OCI-LY1 (cell line): ENCODE results near the gene UBAC1.

Source experiments
- H2AFZ ChIP-seq: fragments of 200-600 bp; sonication (generic), shearing (Covaris generic); 2 replicates; pipeline ENCODE4 v1.6.0; 2014; ENCODE audit warnings: antibody characterized with exemption, mild to moderate bottlenecking, low read length
- H3F3A ChIP-seq: fragments of 200-600 bp; sonication (generic), shearing (Covaris generic); 2 replicates; pipeline ENCODE4 v1.6.0; 2014; ENCODE audit warnings: mild to moderate bottlenecking, antibody characterized with exemption, low read length, moderate library complexity; ENCODE audit not compliant: insufficient read depth
- H3K27ac ChIP-seq: fragments of 200-600 bp; sonication (generic); 2 replicates; pipeline ENCODE4 v1.5.1; 2014; ENCODE audit warnings: low read length, mixed run types, mild to moderate bottlenecking, low read depth; ENCODE audit not compliant: poor library complexity, severe bottlenecking
- H3K27me3 ChIP-seq: fragments of 200-600 bp; sonication (generic); 2 replicates; pipeline ENCODE4 v1.6.0; 2014; ENCODE audit warnings: antibody characterized with exemption, mild to moderate bottlenecking, low read length, moderate library complexity; ENCODE audit not compliant: insufficient read depth
- H3K36me3 ChIP-seq: fragments of 200-600 bp; sonication (generic); 2 replicates; pipeline ENCODE4 v1.6.1; 2014; ENCODE audit warnings: mild to moderate bottlenecking, antibody characterized with exemption, low read length, moderate library complexity, mixed read lengths; ENCODE audit not compliant: insufficient read depth
- H3K4me1 ChIP-seq: fragments of 200-600 bp; sonication (generic); 2 replicates; pipeline ENCODE4 v1.5.1; 2014; ENCODE audit warnings: mild to moderate bottlenecking, low read length, moderate library complexity; ENCODE audit not compliant: insufficient read depth, severe bottlenecking
- H3K4me2 ChIP-seq: fragments of 200-600 bp; sonication (generic), shearing (Covaris generic); 2 replicates; pipeline ENCODE4 v1.6.1; 2014; ENCODE audit warnings: low read length
- H3K4me3 ChIP-seq: fragments of 200-600 bp; sonication (generic); 2 replicates; pipeline ENCODE4 v1.5.1; 2014; ENCODE audit warnings: low read length, low read depth, mild to moderate bottlenecking, mixed read lengths; ENCODE audit not compliant: poor library complexity, severe bottlenecking
- H3K79me2 ChIP-seq: fragments of 200-600 bp; shearing (Covaris generic); 2 replicates; pipeline ENCODE4 v1.6.1; 2016; ENCODE audit warnings: mixed run types, low read length, mixed read lengths; ENCODE audit not compliant: insufficient read depth
- H3K9ac ChIP-seq: fragments of 200-600 bp; sonication (generic), shearing (Covaris generic); 2 replicates; pipeline ENCODE4 v1.6.1; 2014; ENCODE audit warnings: mild to moderate bottlenecking, low read length, mixed read lengths
- H3K9me2 ChIP-seq: fragments of 200-600 bp; sonication (generic), shearing (Covaris generic); 2 replicates; pipeline ENCODE4 v1.6.1; 2014; ENCODE audit warnings: low read depth, mild to moderate bottlenecking, low read length, mixed read lengths
- H3K9me3 ChIP-seq: fragments of 200-600 bp; shearing (Covaris generic); 2 replicates; pipeline ENCODE4 v1.6.1; 2014; ENCODE audit warnings: low read length, mixed read lengths
- H4K20me1 ChIP-seq: fragments of 200-600 bp; sonication (generic), shearing (Covaris generic); 2 replicates; pipeline ENCODE4 v1.6.0; 2016; ENCODE audit warnings: mild to moderate bottlenecking, low read length; ENCODE audit not compliant: insufficient read depth
- EZH2 ChIP-seq: fragments of 200-600 bp; sonication (generic), shearing (Covaris generic); IDR thresholded peaks from 2 replicates; pipeline ENCODE4 v1.8.0; 2017; ENCODE audit warnings: borderline replicate concordance, mixed run types, mild to moderate bottlenecking, antibody characterized with exemption, low read length, moderate library complexity, mixed read lengths
- TF ChIP-seq, protein P1 (sequence below): fragments of 200-600 bp; sonication (generic), shearing (Covaris generic); IDR thresholded peaks from 2 replicates; pipeline ENCODE4 v1.5.1; 2017; ENCODE audit warnings: mild to moderate bottlenecking, antibody characterized with exemption, low read length, moderate library complexity, mixed read lengths

Gene UBAC1

DNA sequence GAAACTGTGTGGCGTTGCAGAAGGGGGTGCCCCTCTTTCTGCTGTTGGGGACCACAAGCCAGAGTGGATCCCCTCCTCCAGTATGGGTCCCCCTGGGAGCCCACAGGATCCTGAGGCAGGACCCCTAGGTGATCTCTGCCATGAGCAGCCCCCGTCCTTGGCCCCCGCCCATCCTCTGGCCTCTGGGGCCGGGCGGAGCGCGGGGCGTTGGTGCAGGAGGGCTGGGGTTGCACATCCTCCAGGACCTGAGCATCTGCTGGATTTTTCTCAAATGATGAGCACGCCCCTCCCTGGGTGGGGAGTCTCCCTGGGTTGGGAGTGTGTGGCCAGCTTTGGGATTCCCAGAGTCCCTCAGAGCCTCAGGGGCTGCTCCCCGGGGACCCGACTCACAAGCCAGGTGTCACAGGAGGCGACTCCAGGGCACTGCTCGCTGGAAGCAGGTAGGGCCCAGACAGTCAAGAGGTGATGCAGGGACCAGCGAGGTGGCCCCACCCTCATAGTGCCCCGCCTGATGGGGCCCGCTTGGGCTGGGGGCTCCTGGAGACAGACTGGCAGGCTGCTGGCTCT, 26.7 kb upstream of the UBAC1 start:
- no peak overlapping the region for H3K9ac ChIP-seq
- H3K27me3 ChIP-seq = 0 out of 2 replicates have a peak, but pooled peaks cover 5% of the 10 kb centered on the region
- no peak overlapping the region for H3K4me2 ChIP-seq
- peaks cover 14% of the 10 kb centered on the region for H3K4me1 ChIP-seq
- H3K79me2 ChIP-seq = no peaks in the 10 kb centered on the region
- no peak overlapping the region for H3K4me3 ChIP-seq
- H4K20me1 ChIP-seq = no peaks in the 10 kb centered on the region
- no peaks in the 10 kb centered on the region for H3F3A ChIP-seq
- no peaks in the 10 kb centered on the region for H3K9me2 ChIP-seq
- H3K9me3 ChIP-seq = no peaks in the 10 kb centered on the region
- H2AFZ ChIP-seq = no peak overlapping the region
- TF ChIP-seq EZH2 = no peak
- TF ChIP-seq, protein P1, sequence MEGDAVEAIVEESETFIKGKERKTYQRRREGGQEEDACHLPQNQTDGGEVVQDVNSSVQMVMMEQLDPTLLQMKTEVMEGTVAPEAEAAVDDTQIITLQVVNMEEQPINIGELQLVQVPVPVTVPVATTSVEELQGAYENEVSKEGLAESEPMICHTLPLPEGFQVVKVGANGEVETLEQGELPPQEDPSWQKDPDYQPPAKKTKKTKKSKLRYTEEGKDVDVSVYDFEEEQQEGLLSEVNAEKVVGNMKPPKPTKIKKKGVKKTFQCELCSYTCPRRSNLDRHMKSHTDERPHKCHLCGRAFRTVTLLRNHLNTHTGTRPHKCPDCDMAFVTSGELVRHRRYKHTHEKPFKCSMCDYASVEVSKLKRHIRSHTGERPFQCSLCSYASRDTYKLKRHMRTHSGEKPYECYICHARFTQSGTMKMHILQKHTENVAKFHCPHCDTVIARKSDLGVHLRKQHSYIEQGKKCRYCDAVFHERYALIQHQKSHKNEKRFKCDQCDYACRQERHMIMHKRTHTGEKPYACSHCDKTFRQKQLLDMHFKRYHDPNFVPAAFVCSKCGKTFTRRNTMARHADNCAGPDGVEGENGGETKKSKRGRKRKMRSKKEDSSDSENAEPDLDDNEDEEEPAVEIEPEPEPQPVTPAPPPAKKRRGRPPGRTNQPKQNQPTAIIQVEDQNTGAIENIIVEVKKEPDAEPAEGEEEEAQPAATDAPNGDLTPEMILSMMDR = no peak
- H3K27ac ChIP-seq = no peak overlapping the region
- no peaks in the 10 kb centered on the region for H3K36me3 ChIP-seq

DNA sequence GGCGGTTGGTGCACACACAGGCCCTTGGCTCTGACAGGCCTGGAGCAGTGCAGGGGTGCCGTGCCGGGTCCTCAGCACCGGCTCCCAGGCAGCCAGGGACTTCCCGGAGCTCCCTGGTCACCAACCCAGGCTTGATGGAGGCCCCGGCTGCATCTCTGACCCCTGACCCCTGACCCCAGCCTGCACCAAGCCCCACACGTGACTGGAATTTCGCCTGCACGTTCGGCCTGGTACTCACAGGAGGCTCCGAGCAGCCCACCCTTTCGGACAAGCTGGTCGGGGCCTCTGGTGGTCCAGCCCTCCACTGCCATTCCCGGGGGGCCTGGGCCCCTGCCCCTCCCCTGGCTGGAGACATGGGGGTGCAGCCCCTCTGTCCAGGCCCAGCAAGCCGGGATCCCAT, 25.4 kb upstream of the UBAC1 start:
- no peak overlapping the region for H3K9ac ChIP-seq
- no peak overlapping the region for H2AFZ ChIP-seq
- H3K27ac ChIP-seq = no peak overlapping the region
- no peak overlapping the region for H3K4me3 ChIP-seq
- no peaks in the 10 kb centered on the region for H3K79me2 ChIP-seq
- 0 out of 2 replicates have a peak, but pooled peaks cover 5% of the 10 kb centered on the region for H3K27me3 ChIP-seq
- no peak overlapping the region for H3K4me2 ChIP-seq
- no peaks in the 10 kb centered on the region for H3K9me2 ChIP-seq
- no peaks in the 10 kb centered on the region for H3F3A ChIP-seq
- no peaks in the 10 kb centered on the region for H4K20me1 ChIP-seq
- H3K36me3 ChIP-seq = no peaks in the 10 kb centered on the region
- H3K9me3 ChIP-seq = no peaks in the 10 kb centered on the region
- no peak for TF ChIP-seq EZH2
- TF ChIP-seq, protein P1 = no peak
- peaks cover 5% of the 10 kb centered on the region for H3K4me1 ChIP-seq

DNA sequence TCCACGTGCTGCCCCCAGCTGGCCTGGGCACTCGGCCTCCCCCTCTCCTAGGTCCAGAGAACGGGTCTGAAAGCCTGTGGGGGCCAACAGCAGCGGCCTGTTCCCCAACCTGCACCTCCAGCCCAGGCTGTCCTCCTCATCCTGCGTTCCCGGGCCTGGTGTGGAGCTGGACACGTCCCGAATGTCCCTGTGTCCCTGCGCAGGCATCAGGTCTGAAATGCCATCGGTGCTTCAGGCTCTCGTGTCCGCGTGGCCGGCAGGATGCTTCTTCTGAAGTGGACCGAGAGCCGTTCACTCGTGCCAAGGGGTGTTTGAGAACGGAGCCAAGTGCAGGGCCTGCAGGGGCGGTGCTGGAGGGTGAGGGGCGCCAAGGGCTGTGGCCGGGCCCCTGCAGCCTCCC, 24.7 kb upstream of the UBAC1 start:
- no peaks in the 10 kb centered on the region for H3K36me3 ChIP-seq
- no peaks in the 10 kb centered on the region for H3F3A ChIP-seq
- H4K20me1 ChIP-seq = no peaks in the 10 kb centered on the region
- no peaks in the 10 kb centered on the region for H3K9me3 ChIP-seq
- H2AFZ ChIP-seq = no peak overlapping the region
- peaks cover 5% of the 10 kb centered on the region for H3K4me1 ChIP-seq
- H3K79me2 ChIP-seq = no peaks in the 10 kb centered on the region
- TF ChIP-seq, protein P1 = no peak
- no peak for TF ChIP-seq EZH2
- no peak overlapping the region for H3K4me3 ChIP-seq
- H3K4me2 ChIP-seq = no peak overlapping the region
- H3K27me3 ChIP-seq = 0 out of 2 replicates have a peak, but pooled peaks cover 5% of the 10 kb centered on the region
- H3K27ac ChIP-seq = no peak overlapping the region
- no peak overlapping the region for H3K9ac ChIP-seq
- H3K9me2 ChIP-seq = no peaks in the 10 kb centered on the region
